ENCODE measurements around the gene TRAF3. TPM values are rescaled to one million over a fixed set of nuclear protein-coding genes. Genes with fewer than 3 reads are reported as not detected.

TRAF3 gene
- total RNA-seq, 1 experiment from 2014 or later: 37.6 TPM

DNA sequence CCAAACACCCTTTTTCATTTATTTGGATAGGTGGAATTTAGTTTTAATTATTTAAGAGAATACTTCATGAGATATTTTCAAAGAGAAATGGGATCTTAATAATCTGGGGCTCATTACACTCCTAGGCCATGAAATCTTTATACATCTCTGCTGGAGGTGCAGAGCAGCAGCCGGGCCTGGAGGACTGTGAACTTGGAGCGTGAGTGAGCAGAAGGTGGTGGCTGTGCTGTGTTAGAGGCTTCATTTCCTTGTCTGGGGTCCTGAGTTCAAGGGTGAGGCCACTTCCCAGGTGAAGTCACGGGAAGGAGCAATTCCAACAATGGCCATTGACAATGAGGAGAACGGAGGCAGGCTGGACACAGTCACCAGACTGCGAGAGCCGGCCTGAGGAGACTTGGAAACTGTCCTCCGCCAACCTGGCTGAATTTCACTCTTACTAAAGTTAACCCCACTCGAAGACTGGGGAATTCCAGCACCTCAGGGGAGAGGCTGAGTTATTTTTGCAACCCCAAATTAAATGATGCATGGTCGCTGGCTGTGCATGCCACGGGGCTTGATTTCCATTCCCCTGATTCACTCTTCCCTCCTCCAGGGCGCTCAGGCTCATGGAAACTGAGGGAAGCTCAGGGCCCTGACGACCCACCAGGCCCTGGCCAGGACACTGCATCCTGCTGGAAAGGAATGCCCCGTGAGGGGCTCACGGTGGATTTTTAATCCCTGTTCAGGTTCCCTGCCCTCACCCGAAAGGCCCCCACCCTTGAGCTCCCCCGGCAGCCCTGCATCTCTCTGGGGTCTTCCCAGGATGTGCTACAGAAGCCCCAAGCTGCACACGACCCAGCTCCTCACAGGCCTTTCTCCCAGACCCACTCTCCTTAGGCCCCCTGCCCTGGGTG is 22.6 kb upstream of the TRAF3 start:
- Histone ChIP-seq H3K4me1 (ENCODE audit: control insufficient read depth, insufficient read depth, low read length) (no peaks in the 10 kb centered on the region), H3K36me3 (ENCODE audit: control insufficient read depth, insufficient read depth, low read length) (no peaks in the 10 kb centered on the region), H3K27me3 (ENCODE audit: control insufficient read depth, insufficient read depth, low read length) (no peaks in the 10 kb centered on the region), H3K4me3 (ENCODE audit: low read depth in 2 of 2, low read length in 2 of 2) (no peak overlapping the region), H3K9me3 (ENCODE audit: control insufficient read depth, insufficient read depth, low read depth, low read length) (no peaks in the 10 kb centered on the region), H3K27ac (ENCODE audit: low read length) (no peak overlapping the region)
- ChIA-PET POLR2A (no interaction called here), CTCF (no interaction called here)
- in situ Hi-C loops (cut with HindIII; ENCODE audit: low pct_unique_long_range_greater_than_20kb, low sequenced_read_pairs) (no loop called here), intact Hi-C loops (cut with micrococcal nuclease; ENCODE audit: unreplicated experiment) (no loop called here)
- TF ChIP-seq, protein P1, sequence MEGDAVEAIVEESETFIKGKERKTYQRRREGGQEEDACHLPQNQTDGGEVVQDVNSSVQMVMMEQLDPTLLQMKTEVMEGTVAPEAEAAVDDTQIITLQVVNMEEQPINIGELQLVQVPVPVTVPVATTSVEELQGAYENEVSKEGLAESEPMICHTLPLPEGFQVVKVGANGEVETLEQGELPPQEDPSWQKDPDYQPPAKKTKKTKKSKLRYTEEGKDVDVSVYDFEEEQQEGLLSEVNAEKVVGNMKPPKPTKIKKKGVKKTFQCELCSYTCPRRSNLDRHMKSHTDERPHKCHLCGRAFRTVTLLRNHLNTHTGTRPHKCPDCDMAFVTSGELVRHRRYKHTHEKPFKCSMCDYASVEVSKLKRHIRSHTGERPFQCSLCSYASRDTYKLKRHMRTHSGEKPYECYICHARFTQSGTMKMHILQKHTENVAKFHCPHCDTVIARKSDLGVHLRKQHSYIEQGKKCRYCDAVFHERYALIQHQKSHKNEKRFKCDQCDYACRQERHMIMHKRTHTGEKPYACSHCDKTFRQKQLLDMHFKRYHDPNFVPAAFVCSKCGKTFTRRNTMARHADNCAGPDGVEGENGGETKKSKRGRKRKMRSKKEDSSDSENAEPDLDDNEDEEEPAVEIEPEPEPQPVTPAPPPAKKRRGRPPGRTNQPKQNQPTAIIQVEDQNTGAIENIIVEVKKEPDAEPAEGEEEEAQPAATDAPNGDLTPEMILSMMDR (IDR thresholded peaks at IDR 0.05): no peak
- TF ChIP-seq TCF7L2 (IDR thresholded peaks at IDR 0.05; ENCODE audit: low read depth, low read length) (no peak), SIN3A (IDR thresholded peaks at IDR 0.05; ENCODE audit: borderline replicate concordance, insufficient read depth, low read depth, low read length) (no peak), POLR2AphosphoS5 (IDR thresholded peaks at IDR 0.05; ENCODE audit: low read depth, low read length) (no peak)
- TF ChIP-seq, protein P2, sequence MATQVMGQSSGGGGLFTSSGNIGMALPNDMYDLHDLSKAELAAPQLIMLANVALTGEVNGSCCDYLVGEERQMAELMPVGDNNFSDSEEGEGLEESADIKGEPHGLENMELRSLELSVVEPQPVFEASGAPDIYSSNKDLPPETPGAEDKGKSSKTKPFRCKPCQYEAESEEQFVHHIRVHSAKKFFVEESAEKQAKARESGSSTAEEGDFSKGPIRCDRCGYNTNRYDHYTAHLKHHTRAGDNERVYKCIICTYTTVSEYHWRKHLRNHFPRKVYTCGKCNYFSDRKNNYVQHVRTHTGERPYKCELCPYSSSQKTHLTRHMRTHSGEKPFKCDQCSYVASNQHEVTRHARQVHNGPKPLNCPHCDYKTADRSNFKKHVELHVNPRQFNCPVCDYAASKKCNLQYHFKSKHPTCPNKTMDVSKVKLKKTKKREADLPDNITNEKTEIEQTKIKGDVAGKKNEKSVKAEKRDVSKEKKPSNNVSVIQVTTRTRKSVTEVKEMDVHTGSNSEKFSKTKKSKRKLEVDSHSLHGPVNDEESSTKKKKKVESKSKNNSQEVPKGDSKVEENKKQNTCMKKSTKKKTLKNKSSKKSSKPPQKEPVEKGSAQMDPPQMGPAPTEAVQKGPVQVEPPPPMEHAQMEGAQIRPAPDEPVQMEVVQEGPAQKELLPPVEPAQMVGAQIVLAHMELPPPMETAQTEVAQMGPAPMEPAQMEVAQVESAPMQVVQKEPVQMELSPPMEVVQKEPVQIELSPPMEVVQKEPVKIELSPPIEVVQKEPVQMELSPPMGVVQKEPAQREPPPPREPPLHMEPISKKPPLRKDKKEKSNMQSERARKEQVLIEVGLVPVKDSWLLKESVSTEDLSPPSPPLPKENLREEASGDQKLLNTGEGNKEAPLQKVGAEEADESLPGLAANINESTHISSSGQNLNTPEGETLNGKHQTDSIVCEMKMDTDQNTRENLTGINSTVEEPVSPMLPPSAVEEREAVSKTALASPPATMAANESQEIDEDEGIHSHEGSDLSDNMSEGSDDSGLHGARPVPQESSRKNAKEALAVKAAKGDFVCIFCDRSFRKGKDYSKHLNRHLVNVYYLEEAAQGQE (IDR thresholded peaks at IDR 0.05; ENCODE audit: insufficient read depth in 1 of 2, low read depth in 2 of 2, low read length in 1 of 2): no peak
- ATAC-seq: no peak
- no TSS peak for BruUV-seq (replicated peaks)
- DNase-seq (ENCODE audit: low read depth, low spot score): no peak

DNA sequence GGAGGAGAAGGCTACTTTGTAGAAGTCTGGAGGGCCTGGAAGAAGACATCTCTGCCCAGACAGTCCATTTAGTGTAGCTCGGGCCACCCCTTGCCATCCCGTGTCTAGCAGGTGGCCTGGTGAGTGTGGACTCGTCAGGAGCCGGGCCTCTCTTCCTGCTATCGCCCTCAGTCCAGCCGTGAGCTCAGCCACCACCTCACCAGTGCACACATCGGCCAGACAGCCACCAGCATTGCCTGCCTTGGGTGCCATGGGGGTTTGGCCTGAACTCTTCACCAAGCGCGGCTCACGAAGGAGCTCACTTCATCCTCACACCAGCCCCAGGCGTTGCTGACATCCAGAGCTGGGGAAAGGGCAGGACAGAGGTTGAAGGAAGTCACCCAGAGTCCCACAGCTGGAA is 19.6 kb upstream of the TRAF3 start:
- no peak overlapping the region for H3K4me3 ChIP-seq (ENCODE audit: low read depth in 2 of 2, low read length in 2 of 2)
- intact Hi-C loops (cut with micrococcal nuclease; ENCODE audit: unreplicated experiment) (no loop called here), in situ Hi-C loops (cut with HindIII; ENCODE audit: low pct_unique_long_range_greater_than_20kb, low sequenced_read_pairs) (no loop called here)
- H3K27me3 ChIP-seq (ENCODE audit: control insufficient read depth, insufficient read depth, low read length): no peaks in the 10 kb centered on the region
- ATAC-seq: no peak
- H3K9me3 ChIP-seq (ENCODE audit: control insufficient read depth, insufficient read depth, low read depth, low read length): no peaks in the 10 kb centered on the region
- TF ChIP-seq, protein P2 (IDR thresholded peaks at IDR 0.05; ENCODE audit: insufficient read depth in 1 of 2, low read depth in 2 of 2, low read length in 1 of 2): no peak
- TF ChIP-seq POLR2AphosphoS5 (IDR thresholded peaks at IDR 0.05; ENCODE audit: low read depth, low read length) (no peak), SIN3A (IDR thresholded peaks at IDR 0.05; ENCODE audit: borderline replicate concordance, insufficient read depth, low read depth, low read length) (no peak), TCF7L2 (IDR thresholded peaks at IDR 0.05; ENCODE audit: low read depth, low read length) (no peak)
- TF ChIP-seq, protein P1 (IDR thresholded peaks at IDR 0.05): no peak
- no peaks in the 10 kb centered on the region for H3K4me1 ChIP-seq (ENCODE audit: control insufficient read depth, insufficient read depth, low read length)
- no peak for DNase-seq (ENCODE audit: low read depth, low spot score)
- ChIA-PET POLR2A (no interaction called here), CTCF (interaction anchor here (0.6 kb wide), 1 partner anchor 64 kb away, joined by 3 read pairs; no protein-coding TSS in a partner anchor)
- no TSS peak for BruUV-seq (replicated peaks)
- no peaks in the 10 kb centered on the region for H3K36me3 ChIP-seq (ENCODE audit: control insufficient read depth, insufficient read depth, low read length)
- no peak overlapping the region for H3K27ac ChIP-seq (ENCODE audit: low read length)

All from Panc1 (cell line).